Smooth muscle cell (in vitro differentiated cells): ENCODE data around the gene COL9A3. TPM values are rescaled to one million over a fixed set of nuclear protein-coding genes. Genes with fewer than 3 reads are reported as not detected.

Experiments
- DNase-seq: peaks from one replicate; lab custom pipeline; 2025; ENCODE audit not compliant: unreplicated experiment; lab: John Stamatoyannopoulos, UW
- H2AFZ ChIP-seq: fragments of 200-600 bp; sonication (generic); 2 replicates; pipeline ENCODE4 v1.6.0; 2016; ENCODE audit warnings: antibody characterized with exemption, low read depth, mild to moderate bottlenecking
- H3F3A ChIP-seq: fragments of 200-600 bp; sonication (generic); 2 replicates; pipeline ENCODE4 v1.6.0; 2017; ENCODE audit warnings: antibody characterized with exemption, low read depth
- H3K27ac ChIP-seq: fragments of 200-600 bp; sonication (generic); 2 replicates; pipeline ENCODE4 v1.5.1; 2016; ENCODE audit warnings: low read depth, mild to moderate bottlenecking
- H3K27me3 ChIP-seq: fragments of 200-600 bp; sonication (generic); 2 replicates; pipeline ENCODE4 v1.6.1; 2016; ENCODE audit warnings: low read depth, mild to moderate bottlenecking
- H3K36me3 ChIP-seq: fragments of 200-600 bp; sonication (generic); 2 replicates; pipeline ENCODE4 v1.5.1; 2016; ENCODE audit warnings: low read depth
- H3K4me1 ChIP-seq: fragments of 200-600 bp; sonication (generic); 2 replicates; pipeline ENCODE4 v1.5.1; 2016; ENCODE audit warnings: low read depth
- H3K4me2 ChIP-seq: fragments of 200-600 bp; sonication (generic); 2 replicates; pipeline ENCODE4 v1.6.0; 2016; ENCODE audit warnings: mild to moderate bottlenecking
- H3K4me3 ChIP-seq: fragments of 200-600 bp; sonication (generic); 2 replicates; pipeline ENCODE4 v1.5.1; 2016; ENCODE audit warnings: mild to moderate bottlenecking
- H3K79me2 ChIP-seq: fragments of 200-600 bp; sonication (generic); 2 replicates; pipeline ENCODE4 v1.6.0; 2016; ENCODE audit warnings: low read depth, mild to moderate bottlenecking
- H3K9ac ChIP-seq: fragments of 200-600 bp; sonication (generic); 2 replicates; pipeline ENCODE4 v1.6.0; 2016; ENCODE audit warnings: low read depth
- H3K9me3 ChIP-seq: fragments of 200-600 bp; sonication (generic); replicated peaks from 2 replicates; pipeline ENCODE4 v1.5.1; 2016; ENCODE audit warnings: low read depth
- H4K20me1 ChIP-seq: fragments of 200-600 bp; sonication (generic); 2 replicates; pipeline ENCODE4 v1.6.0; 2016; ENCODE audit warnings: low read depth
- WGBS: methylation state at CpG from one replicate; pipeline ENCODE4 v1.1.7; 2016; ENCODE audit warnings: low lambda C conversion rate; 5-methylcytosine and 5-hydroxymethylcytosine counted together
- polyA plus RNA-seq: library from polyadenylated mRNA; unstranded; fragments of >200 nt; fragmentation: Nextera tagmentation; extraction: Ambion mirVana; gene quantifications from 2 replicates; pipeline ENCODE4 v1.2.1, GENCODE V29; 2016
- total RNA-seq: library from RNA; depleted of rRNA; stranded (reverse); fragments of >200 nt; gene quantifications from 2 replicates; pipeline ENCODE4 v1.2.3, GENCODE V29; 2014
- TF ChIP-seq, protein P1 (sequence below): fragments of 200-600 bp; sonication (generic); IDR thresholded peaks from 2 replicates; pipeline ENCODE4 v1.5.1; 2017; ENCODE audit warnings: borderline replicate concordance, mild to moderate bottlenecking, antibody characterized with exemption; ENCODE audit not compliant: insufficient read depth, poor library complexity, severe bottlenecking

The COL9A3 gene
- total and polyA plus RNA-seq, 2 experiments from 2014 or later, result 23.0 to 77.4 TPM

DNA sequence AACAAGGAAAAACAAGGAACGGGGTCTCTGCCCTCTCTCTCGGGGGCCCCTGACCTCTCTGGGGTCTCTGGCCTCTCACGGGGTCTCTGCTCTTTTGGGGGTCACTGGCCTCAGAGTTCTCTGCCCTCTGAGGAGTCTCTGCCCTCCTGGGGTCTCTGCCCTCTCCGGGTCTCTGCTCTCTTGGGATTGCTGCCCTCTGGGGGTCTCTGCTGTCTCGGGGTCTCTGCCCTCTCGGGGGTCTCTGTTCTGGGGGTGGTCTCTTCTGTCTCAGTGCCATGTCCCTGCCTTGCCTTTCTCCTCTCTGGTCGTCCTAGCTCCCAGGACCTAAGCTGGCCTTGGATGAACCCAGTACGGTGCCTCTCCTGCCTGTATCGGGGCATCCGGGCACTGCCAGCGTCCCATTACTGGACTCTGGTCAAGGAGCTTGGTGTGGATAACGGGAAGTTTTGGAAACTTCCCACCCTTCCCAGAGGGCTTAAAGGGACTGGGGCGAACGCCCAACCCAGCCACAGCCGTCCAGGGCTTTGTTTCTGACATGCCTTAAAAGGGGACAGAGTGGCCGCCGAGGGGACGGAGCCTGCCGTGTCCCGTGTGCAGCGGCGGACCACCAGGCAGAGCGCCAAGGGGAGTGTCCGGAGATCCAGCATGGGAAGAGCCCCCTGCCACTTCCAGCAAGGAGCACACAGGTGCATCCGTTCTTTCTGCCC lies 45.3 kb upstream of the COL9A3 start:
- H3K27me3 ChIP-seq, result no peaks in the 10 kb centered on the region
- TF ChIP-seq, protein P1, sequence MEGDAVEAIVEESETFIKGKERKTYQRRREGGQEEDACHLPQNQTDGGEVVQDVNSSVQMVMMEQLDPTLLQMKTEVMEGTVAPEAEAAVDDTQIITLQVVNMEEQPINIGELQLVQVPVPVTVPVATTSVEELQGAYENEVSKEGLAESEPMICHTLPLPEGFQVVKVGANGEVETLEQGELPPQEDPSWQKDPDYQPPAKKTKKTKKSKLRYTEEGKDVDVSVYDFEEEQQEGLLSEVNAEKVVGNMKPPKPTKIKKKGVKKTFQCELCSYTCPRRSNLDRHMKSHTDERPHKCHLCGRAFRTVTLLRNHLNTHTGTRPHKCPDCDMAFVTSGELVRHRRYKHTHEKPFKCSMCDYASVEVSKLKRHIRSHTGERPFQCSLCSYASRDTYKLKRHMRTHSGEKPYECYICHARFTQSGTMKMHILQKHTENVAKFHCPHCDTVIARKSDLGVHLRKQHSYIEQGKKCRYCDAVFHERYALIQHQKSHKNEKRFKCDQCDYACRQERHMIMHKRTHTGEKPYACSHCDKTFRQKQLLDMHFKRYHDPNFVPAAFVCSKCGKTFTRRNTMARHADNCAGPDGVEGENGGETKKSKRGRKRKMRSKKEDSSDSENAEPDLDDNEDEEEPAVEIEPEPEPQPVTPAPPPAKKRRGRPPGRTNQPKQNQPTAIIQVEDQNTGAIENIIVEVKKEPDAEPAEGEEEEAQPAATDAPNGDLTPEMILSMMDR, result no peak
- H3K79me2 ChIP-seq, result no peaks in the 10 kb centered on the region
- no peaks in the 10 kb centered on the region for H3K36me3 ChIP-seq
- DNase-seq, result no peak
- H3K4me1 ChIP-seq, result peaks cover 7% of the 10 kb centered on the region
- no peak overlapping the region for H2AFZ ChIP-seq
- no peaks in the 10 kb centered on the region for H4K20me1 ChIP-seq
- no peak overlapping the region for H3K4me2 ChIP-seq
- no peaks in the 10 kb centered on the region for H3F3A ChIP-seq
- H3K9ac ChIP-seq, result no peak overlapping the region
- no peak overlapping the region for H3K4me3 ChIP-seq
- no peaks in the 10 kb centered on the region for H3K9me3 ChIP-seq
- WGBS, result 91% methylated on average over 25 of the region's 25 CpGs
- H3K27ac ChIP-seq, result no peak overlapping the region

DNA sequence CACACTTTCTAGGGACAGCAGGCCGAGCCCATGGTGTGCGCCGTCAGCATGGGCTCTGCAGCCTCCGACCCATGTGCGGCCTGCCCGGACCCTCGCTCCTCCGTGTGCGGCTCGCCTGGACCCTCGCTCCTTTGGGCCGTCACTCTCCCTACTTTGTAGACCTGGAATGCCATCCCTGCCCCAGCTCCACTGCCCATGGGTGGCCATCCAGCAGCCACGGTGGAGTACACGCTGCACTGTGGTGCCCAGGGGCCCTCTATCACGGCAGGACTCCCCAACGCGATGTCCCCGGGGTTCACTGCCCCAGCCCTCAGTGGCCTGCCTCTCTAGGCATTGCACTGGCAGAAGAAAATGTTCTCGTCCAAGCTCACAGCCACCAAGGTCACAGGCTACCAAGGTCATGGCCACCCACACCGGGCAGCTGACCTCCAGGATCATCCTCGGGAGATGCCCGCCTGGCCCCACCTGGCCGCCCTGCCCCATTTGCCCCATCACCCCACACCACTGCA lies 44.7 kb upstream of the COL9A3 start:
- H3K27me3 ChIP-seq, result no peaks in the 10 kb centered on the region
- no peak for DNase-seq
- H3F3A ChIP-seq, result no peaks in the 10 kb centered on the region
- H3K27ac ChIP-seq, result no peak overlapping the region
- no peak overlapping the region for H2AFZ ChIP-seq
- H3K9me3 ChIP-seq, result no peaks in the 10 kb centered on the region
- no peak overlapping the region for H3K9ac ChIP-seq
- TF ChIP-seq, protein P1, result no peak
- H3K4me3 ChIP-seq, result no peak overlapping the region
- H3K36me3 ChIP-seq, result no peaks in the 10 kb centered on the region
- H3K4me1 ChIP-seq, result peaks cover 7% of the 10 kb centered on the region
- no peaks in the 10 kb centered on the region for H4K20me1 ChIP-seq
- H3K4me2 ChIP-seq, result no peak overlapping the region
- H3K79me2 ChIP-seq, result no peaks in the 10 kb centered on the region
- WGBS, result 93% methylated on average over 20 of the region's 23 CpGs

DNA sequence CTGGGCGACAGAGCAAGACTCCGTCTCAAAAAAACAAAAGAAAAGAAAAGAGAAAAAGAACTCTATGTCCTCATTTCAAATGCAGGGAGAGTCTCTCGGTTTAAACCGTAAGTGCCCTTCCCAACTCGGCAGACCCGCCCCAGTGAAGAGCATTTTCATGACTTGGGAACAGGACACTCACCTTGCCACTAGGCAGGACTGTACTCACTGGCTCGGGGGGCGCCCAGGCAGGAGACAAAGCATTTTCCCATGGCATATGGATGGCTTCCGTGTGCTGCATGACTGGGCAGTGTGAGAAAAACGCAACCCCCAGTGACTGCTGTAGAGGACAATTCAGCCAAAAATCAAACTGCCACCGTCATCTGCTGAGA lies 44.2 kb upstream of the COL9A3 start:
- Histone ChIP-seq H2AFZ (no peak overlapping the region), H3K9me3 (no peaks in the 10 kb centered on the region), H3K4me2 (no peak overlapping the region), H3K4me1 (peaks cover 7% of the 10 kb centered on the region), H3K36me3 (no peaks in the 10 kb centered on the region), H3K4me3 (no peak overlapping the region), H3K27ac (no peak overlapping the region), H4K20me1 (no peaks in the 10 kb centered on the region), H3K79me2 (no peaks in the 10 kb centered on the region), H3K9ac (no peak overlapping the region), H3F3A (no peaks in the 10 kb centered on the region), H3K27me3 (no peaks in the 10 kb centered on the region)
- no peak for DNase-seq
- TF ChIP-seq, protein P1, result no peak
- WGBS, result 93% methylated on average over 11 of the region's 11 CpGs
